DMS114 treated with DMSO at 0.1 percent for 48 hours (cell line): ENCODE measurements around the gene STRBP.
"Not testable (repeated sequence)": the region's sequence is repeated elsewhere in the genome, so short reads cannot be mapped to it uniquely, and the experiment has no call there.

Experiments used
- DNase-seq: peaks from one replicate; lab custom pipeline; 2025; ENCODE audit not compliant: unreplicated experiment; lab: John Stamatoyannopoulos, UW

Gene STRBP

GRCh38 chr9:123251324-123251723 is 17.1 kb downstream of the STRBP start:
- no peak for DNase-seq

- DNase-seq, result no peak
These were observed 17.9 kb downstream of the STRBP start for GRCh38 chr9:123250504-123250903.

GRCh38 chr9:123249162-123249561 is 19.2 kb downstream of the STRBP start:
- DNase-seq, result not testable (repeated sequence)

GRCh38 chr9:123248630-123249029 is 19.8 kb downstream of the STRBP start:
- no peak for DNase-seq

- DNase-seq, result no peak
These were observed 21.9 kb downstream of the STRBP start for GRCh38 chr9:123246534-123246933.

GRCh38 chr9:123239726-123240125 is 28.7 kb downstream of the STRBP start:
- no peak for DNase-seq

- no peak for DNase-seq
These were observed 30.0 kb downstream of the STRBP start for GRCh38 chr9:123238365-123238764.

- DNase-seq, result no peak
These were observed 31.2 kb downstream of the STRBP start for GRCh38 chr9:123237220-123237619.

- DNase-seq, result no peak
These were observed 32.9 kb downstream of the STRBP start for GRCh38 chr9:123235448-123235847.

- DNase-seq, result no peak
These were observed 33.5 kb downstream of the STRBP start for GRCh38 chr9:123234853-123235252.

- DNase-seq, result no peak
These were observed 36.1 kb downstream of the STRBP start for GRCh38 chr9:123232332-123232731.

GRCh38 chr9:123231421-123231820 is 37.0 kb downstream of the STRBP start:
- DNase-seq, result no peak

GRCh38 chr9:123228967-123229366 is 39.4 kb downstream of the STRBP start:
- no peak for DNase-seq

- no peak for DNase-seq
These were observed 42.4 kb downstream of the STRBP start for GRCh38 chr9:123225995-123226394.

- no peak for DNase-seq
These were observed 43.0 kb downstream of the STRBP start for GRCh38 chr9:123225374-123225813.

GRCh38 chr9:123220127-123220526 is 48.3 kb downstream of the STRBP start:
- no peak for DNase-seq

- DNase-seq, result no peak
These were observed 49.6 kb downstream of the STRBP start for GRCh38 chr9:123218831-123219230.

GRCh38 chr9:123217128-123217654 is 51.2 kb downstream of the STRBP start:
- no peak for DNase-seq

GRCh38 chr9:123216251-123216797 is 52.1 kb downstream of the STRBP start:
- no peak for DNase-seq

GRCh38 chr9:123211081-123211480 is 57.3 kb downstream of the STRBP start:
- DNase-seq, result no peak

GRCh38 chr9:123208626-123209174 is 59.7 kb downstream of the STRBP start:
- no peak for DNase-seq

GRCh38 chr9:123206065-123206464 is 62.3 kb downstream of the STRBP start:
- DNase-seq, result no peak

GRCh38 chr9:123201083-123201482 is 67.3 kb downstream of the STRBP start:
- DNase-seq, result no peak
